ENCODE data around the gene TXNRD2.

DNA sequence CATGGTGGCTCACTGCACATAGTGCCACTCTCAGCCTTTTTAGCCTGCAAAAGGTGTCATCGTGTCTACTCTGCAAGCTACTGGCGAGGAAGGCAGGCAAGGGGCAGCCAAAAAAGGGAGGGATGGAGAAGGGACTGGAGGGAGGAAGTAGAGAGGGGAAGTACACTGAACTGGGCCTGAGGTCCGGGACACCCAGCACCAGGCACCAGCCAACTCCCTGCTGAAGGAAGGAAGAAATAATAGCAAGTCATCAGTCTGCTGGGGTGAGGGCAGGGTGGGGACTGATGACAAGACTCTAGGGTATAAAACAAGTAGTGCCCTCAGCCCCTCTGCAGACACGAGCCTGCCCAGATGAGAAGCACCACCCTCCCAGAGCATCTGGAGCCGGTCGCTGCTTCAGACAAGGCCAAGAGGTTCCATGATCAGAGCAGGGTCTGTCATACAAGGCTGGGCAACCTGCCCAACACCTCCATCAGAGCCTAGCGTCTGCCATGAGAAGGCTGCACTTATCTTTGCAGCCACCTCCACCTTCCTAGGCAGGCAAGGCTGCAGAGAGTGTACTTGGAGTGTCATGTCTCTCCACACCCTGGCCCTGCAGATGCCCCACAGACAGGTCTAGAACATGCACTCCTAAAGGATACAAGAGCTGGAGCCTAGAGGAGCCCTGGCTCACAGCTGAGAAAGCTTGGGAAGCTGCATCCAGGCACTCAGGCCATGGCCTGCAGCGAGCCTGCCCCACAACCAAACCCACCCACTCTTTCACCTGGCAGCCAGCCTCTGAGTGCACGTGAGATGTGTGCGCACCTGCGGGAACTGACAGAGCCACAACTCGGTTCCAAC, 9.0 kb downstream of the TXNRD2 start:
- TF ChIP-seq POLR2AphosphoS5 (IDR thresholded peaks at IDR 0.05; ENCODE audit: low read depth, low read length) (no peak), SIN3A (IDR thresholded peaks at IDR 0.05; ENCODE audit: borderline replicate concordance, insufficient read depth, low read depth, low read length) (no peak), TCF7L2 (IDR thresholded peaks at IDR 0.05; ENCODE audit: low read depth, low read length) (no peak)
- TF ChIP-seq, protein P1, sequence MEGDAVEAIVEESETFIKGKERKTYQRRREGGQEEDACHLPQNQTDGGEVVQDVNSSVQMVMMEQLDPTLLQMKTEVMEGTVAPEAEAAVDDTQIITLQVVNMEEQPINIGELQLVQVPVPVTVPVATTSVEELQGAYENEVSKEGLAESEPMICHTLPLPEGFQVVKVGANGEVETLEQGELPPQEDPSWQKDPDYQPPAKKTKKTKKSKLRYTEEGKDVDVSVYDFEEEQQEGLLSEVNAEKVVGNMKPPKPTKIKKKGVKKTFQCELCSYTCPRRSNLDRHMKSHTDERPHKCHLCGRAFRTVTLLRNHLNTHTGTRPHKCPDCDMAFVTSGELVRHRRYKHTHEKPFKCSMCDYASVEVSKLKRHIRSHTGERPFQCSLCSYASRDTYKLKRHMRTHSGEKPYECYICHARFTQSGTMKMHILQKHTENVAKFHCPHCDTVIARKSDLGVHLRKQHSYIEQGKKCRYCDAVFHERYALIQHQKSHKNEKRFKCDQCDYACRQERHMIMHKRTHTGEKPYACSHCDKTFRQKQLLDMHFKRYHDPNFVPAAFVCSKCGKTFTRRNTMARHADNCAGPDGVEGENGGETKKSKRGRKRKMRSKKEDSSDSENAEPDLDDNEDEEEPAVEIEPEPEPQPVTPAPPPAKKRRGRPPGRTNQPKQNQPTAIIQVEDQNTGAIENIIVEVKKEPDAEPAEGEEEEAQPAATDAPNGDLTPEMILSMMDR (IDR thresholded peaks at IDR 0.05): no peak

Data from Panc1 (cell line).